ENCODE results near the gene TMEM247.

The TMEM247 gene

DNA sequence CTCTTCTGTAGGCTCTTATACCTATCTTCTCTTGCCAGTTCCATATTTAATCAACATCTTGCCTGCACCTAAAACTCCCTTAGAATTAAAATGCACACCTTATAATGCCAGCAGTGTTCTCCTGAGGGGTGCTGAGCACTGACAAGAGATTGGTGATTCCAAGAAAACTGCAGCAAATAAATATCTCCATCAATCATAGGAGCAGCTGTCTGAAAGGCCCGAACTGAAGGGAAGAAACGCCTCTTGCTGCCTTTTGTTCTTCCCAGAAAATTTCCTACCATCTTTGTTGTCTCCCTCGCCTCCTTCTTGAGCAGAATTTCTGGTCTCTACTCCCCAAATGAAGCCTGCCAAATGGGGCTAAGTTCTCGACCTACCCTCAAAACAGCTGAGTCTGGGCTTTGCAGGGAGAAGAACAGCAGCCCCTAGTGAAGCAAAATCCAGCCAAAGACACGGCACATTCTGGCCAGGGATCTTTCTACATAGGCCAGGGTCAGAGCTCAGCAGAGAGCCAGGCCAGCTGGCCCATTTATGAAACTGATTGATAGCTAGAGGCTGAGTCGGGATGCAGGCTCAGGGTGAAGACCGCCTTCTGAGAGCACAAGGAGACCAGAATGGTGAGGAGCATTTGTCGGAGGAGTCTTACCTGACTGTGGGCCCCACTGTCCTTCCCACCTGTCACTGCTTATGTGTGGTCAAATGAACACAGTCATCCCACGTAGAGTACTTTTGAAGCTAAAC lies 20.4 kb upstream of the TMEM247 start:
- H3K9ac ChIP-seq (ENCODE audit: low read length in 2 of 2): no peak overlapping the region
- peaks cover 19% of the 10 kb centered on the region for H3K4me1 ChIP-seq (ENCODE audit: control insufficient read depth, insufficient read depth, low read length)
- H3K9me3 ChIP-seq (ENCODE audit: control insufficient read depth in 2 of 2, low read length in 2 of 2): no peaks in the 10 kb centered on the region
- no peak overlapping the region for H3K4me3 ChIP-seq (ENCODE audit: low read length in 2 of 2)
- H3K27me3 ChIP-seq (ENCODE audit: control insufficient read depth in 1 of 2, insufficient read depth in 2 of 2, low read length in 2 of 2): no peaks in the 10 kb centered on the region
- no peak overlapping the region for H3K27ac ChIP-seq (ENCODE audit: low read length)
- no peaks in the 10 kb centered on the region for H3K36me3 ChIP-seq (ENCODE audit: control insufficient read depth in 2 of 2, insufficient read depth in 2 of 2, low read length in 2 of 2)

DNA sequence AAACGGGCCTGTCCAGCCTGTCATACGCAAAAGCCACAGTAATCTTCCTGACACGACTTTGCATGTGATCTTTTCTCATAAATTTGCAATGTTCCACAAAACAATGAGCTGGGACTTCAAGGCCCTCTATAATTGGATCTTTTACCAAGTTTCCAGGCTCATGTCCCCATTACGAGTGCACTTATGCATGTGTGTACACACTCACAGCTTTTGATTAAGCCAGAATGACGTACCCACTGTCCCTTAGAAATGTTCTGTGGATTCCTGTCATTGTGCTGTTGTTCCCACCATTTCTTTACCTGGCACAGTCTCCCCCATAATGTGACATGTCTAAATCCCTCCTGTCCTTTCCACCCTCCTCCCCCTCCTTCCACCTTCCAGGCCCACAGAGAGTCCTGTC lies 19.7 kb upstream of the TMEM247 start:
- Histone ChIP-seq H3K9ac (ENCODE audit: low read length in 2 of 2) (no peak overlapping the region), H3K9me3 (ENCODE audit: control insufficient read depth in 2 of 2, low read length in 2 of 2) (no peaks in the 10 kb centered on the region), H3K27me3 (ENCODE audit: control insufficient read depth in 1 of 2, insufficient read depth in 2 of 2, low read length in 2 of 2) (no peaks in the 10 kb centered on the region), H3K27ac (ENCODE audit: low read length) (peak overlapping the region; percentile 64), H3K4me3 (ENCODE audit: low read length in 2 of 2) (no peak overlapping the region), H3K4me1 (ENCODE audit: control insufficient read depth, insufficient read depth, low read length) (peaks cover 23% of the 10 kb centered on the region), H3K36me3 (ENCODE audit: control insufficient read depth in 2 of 2, insufficient read depth in 2 of 2, low read length in 2 of 2) (no peaks in the 10 kb centered on the region)

DNA sequence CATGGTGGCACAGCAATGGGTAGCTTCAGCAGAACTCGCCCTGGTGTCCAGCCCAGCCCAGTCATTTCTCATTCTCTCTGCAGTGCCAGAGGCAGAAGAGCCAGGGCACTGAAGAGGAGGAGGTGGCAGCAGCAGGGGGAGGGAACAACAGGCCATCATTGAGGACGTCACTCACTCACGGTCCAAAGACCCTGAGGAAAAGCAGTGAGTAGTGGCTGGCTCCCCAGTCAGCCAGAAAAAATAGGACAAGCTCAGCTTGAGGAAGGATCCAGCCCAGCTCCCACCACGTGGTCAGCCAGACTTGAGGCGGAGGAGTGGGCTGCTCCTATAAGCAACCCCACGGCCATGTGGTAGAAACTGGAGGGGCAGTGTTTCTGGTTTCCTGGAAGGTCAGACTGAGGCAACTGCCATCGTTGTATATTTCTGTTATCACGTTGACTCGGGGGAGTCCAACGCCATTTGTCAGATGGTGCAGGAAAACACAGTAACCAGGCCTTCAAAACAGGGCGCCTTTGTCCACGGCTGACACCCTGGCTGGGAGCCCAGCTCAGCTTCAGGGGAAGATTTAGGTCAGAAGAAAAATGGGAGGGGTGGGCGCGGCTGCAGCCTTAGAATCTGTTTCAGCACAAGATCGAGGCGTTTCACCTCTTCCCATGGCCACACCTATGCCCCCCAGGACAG lies 19.0 kb upstream of the TMEM247 start:
- Histone ChIP-seq H3K4me1 (ENCODE audit: control insufficient read depth, insufficient read depth, low read length) (peaks cover 23% of the 10 kb centered on the region), H3K9ac (ENCODE audit: low read length in 2 of 2) (peak overlapping the region in 1 of 2 donors; percentile 29), H3K36me3 (ENCODE audit: control insufficient read depth in 2 of 2, insufficient read depth in 2 of 2, low read length in 2 of 2) (no peaks in the 10 kb centered on the region), H3K27me3 (ENCODE audit: control insufficient read depth in 1 of 2, insufficient read depth in 2 of 2, low read length in 2 of 2) (no peaks in the 10 kb centered on the region), H3K9me3 (ENCODE audit: control insufficient read depth in 2 of 2, low read length in 2 of 2) (no peaks in the 10 kb centered on the region), H3K27ac (ENCODE audit: low read length) (peak overlapping the region; percentile 64), H3K4me3 (ENCODE audit: low read length in 2 of 2) (no peak overlapping the region)

DNA sequence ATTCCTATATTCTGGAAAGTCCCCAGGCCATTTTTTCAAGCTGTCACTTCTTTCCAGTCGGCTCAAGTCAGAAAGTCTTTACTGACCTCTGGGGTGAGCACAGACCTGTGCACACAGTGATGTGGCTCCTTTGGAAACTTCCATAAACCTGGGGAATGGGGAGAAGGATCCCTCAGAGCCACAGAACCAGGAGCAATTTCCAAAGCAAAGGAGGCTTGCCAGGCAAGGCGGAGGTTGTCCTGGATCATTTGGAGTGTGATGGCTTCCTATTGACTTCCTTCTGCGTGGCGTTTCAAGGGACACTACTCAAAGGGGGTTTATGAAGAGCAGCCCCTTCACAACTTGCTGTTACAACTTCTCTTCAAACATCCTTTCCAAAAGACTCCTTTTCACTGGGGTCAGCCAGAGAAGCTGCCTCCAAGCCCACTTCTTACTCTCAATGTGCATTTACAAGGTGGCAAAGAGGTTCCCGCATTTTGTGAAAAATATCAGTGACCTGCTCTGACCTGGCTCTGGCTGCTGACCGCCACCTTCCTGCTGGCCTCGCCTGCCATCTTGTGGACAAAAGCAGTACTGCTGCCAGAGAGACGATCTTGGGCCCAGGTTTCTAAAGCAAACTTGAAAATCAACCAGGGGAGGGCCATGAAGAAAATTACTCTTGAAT lies 18.2 kb upstream of the TMEM247 start:
- Histone ChIP-seq H3K4me3 (ENCODE audit: low read length in 2 of 2) (peak overlapping the region in 1 of 2 donors; percentile 22), H3K36me3 (ENCODE audit: control insufficient read depth in 2 of 2, insufficient read depth in 2 of 2, low read length in 2 of 2) (no peaks in the 10 kb centered on the region), H3K9ac (ENCODE audit: low read length in 2 of 2) (peak overlapping the region in 1 of 2 donors; percentile 42), H3K27me3 (ENCODE audit: control insufficient read depth in 1 of 2, insufficient read depth in 2 of 2, low read length in 2 of 2) (no peaks in the 10 kb centered on the region), H3K4me1 (ENCODE audit: control insufficient read depth, insufficient read depth, low read length) (peaks cover 23% of the 10 kb centered on the region), H3K9me3 (ENCODE audit: control insufficient read depth in 2 of 2, low read length in 2 of 2) (no peaks in the 10 kb centered on the region), H3K27ac (ENCODE audit: low read length) (peak overlapping the region; percentile 64)

DNA sequence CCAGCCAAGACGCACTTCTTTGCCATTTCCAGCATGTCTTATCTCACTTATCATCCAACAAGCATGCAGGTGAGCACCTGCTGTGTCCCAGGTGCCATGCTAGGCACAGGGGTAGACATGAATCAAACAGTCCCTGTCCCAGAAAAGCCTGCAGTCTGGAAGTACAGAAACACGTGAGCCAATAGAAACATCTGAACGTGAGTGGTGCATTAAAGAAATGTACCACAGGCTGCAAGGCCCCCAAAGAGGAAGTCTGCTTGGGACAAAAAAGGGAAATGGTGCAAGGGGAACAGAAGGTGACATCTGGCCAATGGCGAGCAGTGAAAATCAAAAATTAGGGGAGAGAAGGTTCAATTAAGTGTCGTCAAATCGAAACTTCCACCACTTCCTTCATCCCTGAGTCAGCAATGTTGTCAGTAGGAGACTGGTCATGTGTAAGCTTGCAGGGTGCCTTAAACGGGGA lies 17.6 kb upstream of the TMEM247 start:
- Histone ChIP-seq H3K4me1 (ENCODE audit: control insufficient read depth, insufficient read depth, low read length) (peaks cover 23% of the 10 kb centered on the region), H3K9ac (ENCODE audit: low read length in 2 of 2) (no peak overlapping the region), H3K27ac (ENCODE audit: low read length) (no peak overlapping the region), H3K9me3 (ENCODE audit: control insufficient read depth in 2 of 2, low read length in 2 of 2) (no peaks in the 10 kb centered on the region), H3K27me3 (ENCODE audit: control insufficient read depth in 1 of 2, insufficient read depth in 2 of 2, low read length in 2 of 2) (no peaks in the 10 kb centered on the region), H3K4me3 (ENCODE audit: low read length in 2 of 2) (no peak overlapping the region), H3K36me3 (ENCODE audit: control insufficient read depth in 2 of 2, insufficient read depth in 2 of 2, low read length in 2 of 2) (no peaks in the 10 kb centered on the region)

DNA sequence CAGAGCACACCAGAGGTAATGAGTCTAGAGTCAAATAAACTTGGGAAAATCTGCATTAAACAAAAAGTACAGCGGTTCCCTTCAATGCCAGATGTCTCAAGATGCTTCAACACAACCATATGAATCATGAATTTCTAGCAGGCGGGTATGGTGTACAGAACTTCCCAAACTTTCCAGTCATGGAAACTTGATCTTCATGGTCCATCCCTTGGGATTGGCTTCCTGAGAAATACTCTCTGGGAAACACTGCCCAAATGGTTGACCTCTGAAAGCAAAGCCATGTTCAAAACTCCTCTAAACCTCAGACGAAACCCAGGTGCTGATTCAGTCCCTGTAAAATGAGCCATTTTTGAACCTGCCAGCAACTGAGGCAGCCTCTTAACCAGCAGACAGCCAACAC lies 16.4 kb upstream of the TMEM247 start:
- Histone ChIP-seq H3K9me3 (ENCODE audit: control insufficient read depth in 2 of 2, low read length in 2 of 2) (no peaks in the 10 kb centered on the region), H3K36me3 (ENCODE audit: control insufficient read depth in 2 of 2, insufficient read depth in 2 of 2, low read length in 2 of 2) (no peaks in the 10 kb centered on the region), H3K27me3 (ENCODE audit: control insufficient read depth in 1 of 2, insufficient read depth in 2 of 2, low read length in 2 of 2) (no peaks in the 10 kb centered on the region), H3K9ac (ENCODE audit: low read length in 2 of 2) (no peak overlapping the region), H3K27ac (ENCODE audit: low read length) (no peak overlapping the region), H3K4me1 (ENCODE audit: control insufficient read depth, insufficient read depth, low read length) (peaks cover 23% of the 10 kb centered on the region), H3K4me3 (ENCODE audit: low read length in 2 of 2) (no peak overlapping the region)

DNA sequence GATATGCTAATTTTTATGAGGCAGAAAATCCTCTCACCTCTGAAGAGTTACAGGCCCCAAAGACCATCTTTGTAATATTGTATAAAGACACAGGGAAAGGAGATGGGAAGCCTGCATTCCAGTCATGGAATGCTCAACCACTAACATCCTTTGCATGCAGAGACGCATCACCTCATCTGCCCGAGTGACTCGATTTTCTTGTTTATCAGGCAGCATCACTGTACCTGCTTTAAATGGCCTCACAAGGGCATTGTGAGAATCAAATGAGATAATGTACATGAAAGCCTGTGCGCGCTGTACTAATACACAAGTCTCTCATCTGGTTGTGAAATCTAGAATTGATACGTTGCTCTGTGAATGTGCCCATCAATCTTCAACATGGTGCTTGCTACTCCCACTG lies 10.2 kb upstream of the TMEM247 start:
- no peaks in the 10 kb centered on the region for H3K27me3 ChIP-seq (ENCODE audit: control insufficient read depth in 1 of 2, insufficient read depth in 2 of 2, low read length in 2 of 2)
- H3K9ac ChIP-seq (ENCODE audit: low read length in 2 of 2): no peak overlapping the region
- H3K4me3 ChIP-seq (ENCODE audit: low read length in 2 of 2): no peak overlapping the region
- H3K36me3 ChIP-seq (ENCODE audit: control insufficient read depth in 2 of 2, insufficient read depth in 2 of 2, low read length in 2 of 2): no peaks in the 10 kb centered on the region
- H3K27ac ChIP-seq (ENCODE audit: low read length): no peak overlapping the region
- H3K9me3 ChIP-seq (ENCODE audit: control insufficient read depth in 2 of 2, low read length in 2 of 2): no peaks in the 10 kb centered on the region
- peaks cover 5% of the 10 kb centered on the region for H3K4me1 ChIP-seq (ENCODE audit: control insufficient read depth, insufficient read depth, low read length)

DNA sequence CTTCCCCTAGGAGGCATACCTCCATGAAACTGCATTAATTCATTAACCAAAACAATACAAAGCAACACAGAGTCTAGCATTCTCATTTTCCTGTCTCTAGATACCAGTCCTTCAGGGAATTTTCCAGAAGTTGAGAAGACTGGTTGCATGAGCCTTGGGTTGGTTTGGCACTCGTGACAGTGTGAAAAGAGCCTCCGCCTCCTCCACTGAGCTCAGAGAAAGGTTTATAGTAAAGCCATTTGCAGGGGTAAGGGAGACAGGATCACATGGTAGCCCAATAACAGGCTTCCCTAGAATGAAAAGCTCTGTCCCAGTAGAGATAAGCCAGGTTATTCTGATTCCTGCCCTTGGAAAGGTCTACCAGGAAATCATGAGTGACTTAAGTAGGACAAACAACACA lies 9.7 kb upstream of the TMEM247 start:
- H3K9me3 ChIP-seq (ENCODE audit: control insufficient read depth in 2 of 2, low read length in 2 of 2): no peaks in the 10 kb centered on the region
- H3K4me3 ChIP-seq (ENCODE audit: low read length in 2 of 2): no peak overlapping the region
- no peak overlapping the region for H3K27ac ChIP-seq (ENCODE audit: low read length)
- no peaks in the 10 kb centered on the region for H3K27me3 ChIP-seq (ENCODE audit: control insufficient read depth in 1 of 2, insufficient read depth in 2 of 2, low read length in 2 of 2)
- no peaks in the 10 kb centered on the region for H3K36me3 ChIP-seq (ENCODE audit: control insufficient read depth in 2 of 2, insufficient read depth in 2 of 2, low read length in 2 of 2)
- H3K9ac ChIP-seq (ENCODE audit: low read length in 2 of 2): no peak overlapping the region
- no peaks in the 10 kb centered on the region for H3K4me1 ChIP-seq (ENCODE audit: control insufficient read depth, insufficient read depth, low read length)

DNA sequence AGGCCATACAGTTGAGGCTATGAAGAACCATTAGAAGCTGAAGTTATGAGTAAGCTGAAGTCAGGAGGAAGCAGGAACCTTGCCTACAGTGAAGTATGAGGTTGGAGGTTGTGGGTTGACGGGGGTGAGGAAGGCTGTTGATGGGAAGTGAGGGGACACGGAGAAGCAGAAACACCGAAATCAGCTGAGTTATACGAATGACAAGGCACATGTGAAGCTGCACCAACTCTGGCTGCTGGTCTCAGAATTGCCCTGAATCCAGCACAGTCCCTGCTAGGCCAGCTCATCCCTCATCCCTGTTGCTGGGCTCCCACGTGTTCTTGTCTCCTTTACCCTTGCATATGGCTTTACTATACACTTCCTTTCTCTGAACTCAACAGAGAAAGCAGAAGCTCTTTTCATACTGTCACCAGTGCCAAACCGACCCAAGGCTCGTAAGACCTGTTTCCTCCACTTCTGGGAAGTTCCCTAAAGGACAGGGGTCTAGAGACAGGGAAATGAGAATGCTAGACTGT lies 9.2 kb upstream of the TMEM247 start:
- H3K27ac ChIP-seq (ENCODE audit: low read length): no peak overlapping the region
- no peak overlapping the region for H3K4me3 ChIP-seq (ENCODE audit: low read length in 2 of 2)
- no peak overlapping the region for H3K9ac ChIP-seq (ENCODE audit: low read length in 2 of 2)
- H3K4me1 ChIP-seq (ENCODE audit: control insufficient read depth, insufficient read depth, low read length): no peaks in the 10 kb centered on the region
- no peaks in the 10 kb centered on the region for H3K27me3 ChIP-seq (ENCODE audit: control insufficient read depth in 1 of 2, insufficient read depth in 2 of 2, low read length in 2 of 2)
- H3K9me3 ChIP-seq (ENCODE audit: control insufficient read depth in 2 of 2, low read length in 2 of 2): no peaks in the 10 kb centered on the region
- H3K36me3 ChIP-seq (ENCODE audit: control insufficient read depth in 2 of 2, insufficient read depth in 2 of 2, low read length in 2 of 2): no peaks in the 10 kb centered on the region

DNA sequence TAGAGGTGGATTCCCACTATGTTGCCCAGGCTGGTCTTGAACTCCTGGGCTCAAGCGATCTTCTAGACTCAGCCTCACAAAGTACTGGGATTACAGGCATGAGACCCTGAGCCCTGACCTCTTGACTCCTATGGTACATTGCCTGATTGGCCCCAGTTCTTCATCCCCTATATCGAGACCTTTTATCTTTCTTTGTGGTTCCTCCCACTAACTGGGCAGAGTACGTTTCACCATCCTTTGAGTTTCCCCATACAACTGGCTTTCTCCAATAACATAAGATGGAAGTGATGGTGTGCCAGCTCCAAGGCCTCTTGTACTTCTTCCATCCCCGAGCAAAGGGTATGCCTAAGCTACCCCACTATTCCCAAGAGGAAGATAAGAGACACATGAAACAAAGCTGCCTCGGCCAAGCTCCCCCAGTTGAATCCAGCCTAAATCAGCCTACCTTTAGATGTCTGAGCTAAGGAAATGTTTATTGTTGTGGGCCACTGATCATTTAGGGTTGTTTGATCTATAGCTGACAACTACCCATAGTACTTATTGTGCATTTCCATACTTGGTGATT lies 8.3 kb upstream of the TMEM247 start:
- Histone ChIP-seq H3K4me1 (ENCODE audit: control insufficient read depth, insufficient read depth, low read length) (no peaks in the 10 kb centered on the region), H3K36me3 (ENCODE audit: control insufficient read depth in 2 of 2, insufficient read depth in 2 of 2, low read length in 2 of 2) (no peaks in the 10 kb centered on the region), H3K27ac (ENCODE audit: low read length) (no peak overlapping the region), H3K27me3 (ENCODE audit: control insufficient read depth in 1 of 2, insufficient read depth in 2 of 2, low read length in 2 of 2) (no peaks in the 10 kb centered on the region), H3K9ac (ENCODE audit: low read length in 2 of 2) (no peak overlapping the region), H3K4me3 (ENCODE audit: low read length in 2 of 2) (no peak overlapping the region), H3K9me3 (ENCODE audit: control insufficient read depth in 2 of 2, low read length in 2 of 2) (no peaks in the 10 kb centered on the region)
